Measurements from ENCODE around the gene NCS1. TPM values are rescaled to one million over a fixed set of nuclear protein-coding genes. Genes with fewer than 3 reads are reported as not detected.

The NCS1 gene
- total and polyA plus RNA-seq, 2 experiments from 2014 or later: 4.7 to 33.0 TPM

DNA sequence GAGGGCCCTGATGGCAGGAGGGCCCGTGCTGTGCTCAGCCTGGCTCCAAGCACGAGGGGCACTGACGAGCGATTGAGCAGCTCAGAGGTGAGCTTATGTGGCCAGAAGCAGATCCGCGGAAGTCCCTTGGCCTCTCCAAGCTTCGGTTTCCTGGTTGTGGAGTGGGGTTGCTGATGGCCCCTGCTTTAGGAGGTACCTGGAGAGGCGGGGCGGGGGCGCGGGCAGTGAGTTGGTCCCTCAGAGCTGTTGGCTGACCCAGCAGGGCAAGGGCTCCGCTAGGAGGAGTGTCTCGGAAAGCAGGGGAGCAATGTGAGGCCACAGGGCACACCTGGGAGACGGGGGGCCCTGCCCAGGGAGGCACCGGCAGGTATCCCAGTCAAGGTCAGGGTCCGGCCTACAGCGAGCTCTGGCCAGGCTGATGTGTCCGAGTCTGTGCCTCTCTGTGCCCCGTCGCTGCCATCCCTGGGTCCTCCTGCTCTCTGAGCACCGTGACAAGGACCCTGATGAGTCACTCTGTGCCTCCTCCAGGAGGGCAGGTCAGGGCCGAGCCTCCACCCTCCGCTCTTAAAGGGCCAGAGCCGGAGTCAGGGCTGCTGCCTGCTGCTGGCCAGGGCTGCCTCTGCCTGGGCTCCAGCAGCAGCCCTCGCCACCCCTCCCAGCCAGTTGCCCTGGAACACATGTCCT, 14.8 kb downstream of the NCS1 start:
- Histone ChIP-seq H3K79me2 (ENCODE audit: insufficient read depth) (peaks cover 93% of the 10 kb centered on the region), H3K4me2 (ENCODE audit: unreplicated experiment) (peak overlapping the region; percentile 64), H3K9me3 (ENCODE audit: low read depth) (no peaks in the 10 kb centered on the region), H3K4me1 (ENCODE audit: insufficient read depth) (peaks cover 32% of the 10 kb centered on the region), H3K9ac (peak overlapping the region; percentile 45; the same call in 1 of the 2 replicates), H3K36me3 (ENCODE audit: low read depth) (no peaks in the 10 kb centered on the region), H3K27ac (no peak overlapping the region), H3K4me3 (peak overlapping the region; percentile 52), H4K20me1 (ENCODE audit: insufficient read depth) (no peaks in the 10 kb centered on the region), H3F3A (ENCODE audit: insufficient read depth) (peaks cover 15% of the 10 kb centered on the region), H3K9me2 (ENCODE audit: insufficient read depth) (no peaks in the 10 kb centered on the region), H2AFZ (peak overlapping the region; percentile 56), H3K27me3 (replicated peaks; ENCODE audit: insufficient read depth) (no peaks in the 10 kb centered on the region)
- DNase-seq: peak; percentile 89
- 53 to 54% methylated on average over 22 to 25 of the region's 25 CpGs for WGBS, 2 experiments (ENCODE audit: low coverage in 1 of 2, low lambda C conversion rate in 2 of 2, missing lambda C conversion rate in 2 of 2)
- in situ Hi-C loops (cut with MboI): no loop called here
- TF ChIP-seq EZH2phosphoT487 (IDR thresholded peaks at IDR 0.05; ENCODE audit: insufficient read depth, low read depth) (no peak), EZH2 (IDR thresholded peaks at IDR 0.05; ENCODE audit: insufficient read depth, poor library complexity, severe bottlenecking) (no peak)

- Histone ChIP-seq H3K9me2 (ENCODE audit: insufficient read depth) (no peaks in the 10 kb centered on the region), H3K9ac (peak overlapping the region; percentile 45; the same call in 1 of the 2 replicates), H3K4me3 (peak overlapping the region; percentile 52), H3K9me3 (ENCODE audit: low read depth) (no peaks in the 10 kb centered on the region), H3K27ac (no peak overlapping the region), H3K4me2 (ENCODE audit: unreplicated experiment) (peak overlapping the region; percentile 64), H3K27me3 (replicated peaks; ENCODE audit: insufficient read depth) (no peaks in the 10 kb centered on the region), H3K4me1 (ENCODE audit: insufficient read depth) (peaks cover 32% of the 10 kb centered on the region), H3K36me3 (ENCODE audit: low read depth) (no peaks in the 10 kb centered on the region), H2AFZ (peak overlapping the region; percentile 56), H3F3A (ENCODE audit: insufficient read depth) (peaks cover 15% of the 10 kb centered on the region), H3K79me2 (ENCODE audit: insufficient read depth) (peaks cover 93% of the 10 kb centered on the region), H4K20me1 (ENCODE audit: insufficient read depth) (no peaks in the 10 kb centered on the region)
- in situ Hi-C loops (cut with MboI): no loop called here
- WGBS, 2 experiments (ENCODE audit: low coverage in 1 of 2, low lambda C conversion rate in 2 of 2, missing lambda C conversion rate in 2 of 2): 30 to 31% methylated on average over 9 of the region's 9 CpGs
- no peak for TF ChIP-seq EZH2 (IDR thresholded peaks at IDR 0.05; ENCODE audit: insufficient read depth, poor library complexity, severe bottlenecking)
- TF ChIP-seq EZH2phosphoT487 (IDR thresholded peaks at IDR 0.05; ENCODE audit: insufficient read depth, low read depth): no peak
- DNase-seq: no peak
These were observed 15.3 kb downstream of the NCS1 start for GRCh38 chr9:130187523-130187846.

GRCh38 chr9:130188860-130189481, 16.8 kb downstream of the NCS1 start:
- no peaks in the 10 kb centered on the region for H3K9me2 ChIP-seq (ENCODE audit: insufficient read depth)
- no peaks in the 10 kb centered on the region for H3K36me3 ChIP-seq (ENCODE audit: low read depth)
- no peak overlapping the region for H3K27ac ChIP-seq
- no peak for DNase-seq
- no peak overlapping the region for H3K4me2 ChIP-seq (ENCODE audit: unreplicated experiment)
- no peaks in the 10 kb centered on the region for H3K27me3 ChIP-seq (replicated peaks; ENCODE audit: insufficient read depth)
- H4K20me1 ChIP-seq (ENCODE audit: insufficient read depth): no peaks in the 10 kb centered on the region
- H3K9me3 ChIP-seq (ENCODE audit: low read depth): no peaks in the 10 kb centered on the region
- WGBS, 2 experiments (ENCODE audit: low coverage in 1 of 2, low lambda C conversion rate in 2 of 2, missing lambda C conversion rate in 2 of 2): 95 to 96% methylated on average over 7 of the region's 7 CpGs
- in situ Hi-C loops (cut with MboI): no loop called here
- no peak overlapping the region for H2AFZ ChIP-seq
- TF ChIP-seq EZH2 (IDR thresholded peaks at IDR 0.05; ENCODE audit: insufficient read depth, poor library complexity, severe bottlenecking) (no peak), EZH2phosphoT487 (IDR thresholded peaks at IDR 0.05; ENCODE audit: insufficient read depth, low read depth) (no peak)
- H3K4me3 ChIP-seq: no peak overlapping the region
- peaks cover 4% of the 10 kb centered on the region for H3F3A ChIP-seq (ENCODE audit: insufficient read depth)
- H3K9ac ChIP-seq: no peak overlapping the region
- H3K4me1 ChIP-seq (ENCODE audit: insufficient read depth): peaks cover 20% of the 10 kb centered on the region
- peaks cover 99% of the 10 kb centered on the region for H3K79me2 ChIP-seq (ENCODE audit: insufficient read depth)

- Histone ChIP-seq H3K4me3 (no peak overlapping the region), H3K4me2 (ENCODE audit: unreplicated experiment) (no peak overlapping the region), H3K36me3 (ENCODE audit: low read depth) (no peaks in the 10 kb centered on the region), H3K4me1 (ENCODE audit: insufficient read depth) (peaks cover 17% of the 10 kb centered on the region), H4K20me1 (ENCODE audit: insufficient read depth) (no peaks in the 10 kb centered on the region), H3K9me2 (ENCODE audit: insufficient read depth) (no peaks in the 10 kb centered on the region), H3K27ac (no peak overlapping the region), H3K79me2 (ENCODE audit: insufficient read depth) (peaks cover 99% of the 10 kb centered on the region), H3K9ac (no peak overlapping the region), H2AFZ (no peak overlapping the region), H3F3A (ENCODE audit: insufficient read depth) (no peaks in the 10 kb centered on the region), H3K27me3 (replicated peaks; ENCODE audit: insufficient read depth) (no peaks in the 10 kb centered on the region), H3K9me3 (ENCODE audit: low read depth) (no peaks in the 10 kb centered on the region)
- peak; percentile 46 for DNase-seq
- 50 to 58% methylated on average over 1 of the region's 1 CpG for WGBS, 2 experiments (ENCODE audit: low coverage in 1 of 2, low lambda C conversion rate in 2 of 2, missing lambda C conversion rate in 2 of 2)
- in situ Hi-C loops (cut with MboI): no loop called here
- TF ChIP-seq EZH2phosphoT487 (IDR thresholded peaks at IDR 0.05; ENCODE audit: insufficient read depth, low read depth) (no peak), EZH2 (IDR thresholded peaks at IDR 0.05; ENCODE audit: insufficient read depth, poor library complexity, severe bottlenecking) (no peak)
These were observed 17.6 kb downstream of the NCS1 start for GRCh38 chr9:130189840-130190239.
